GM19351 (cell line): ENCODE measurements around the gene COL4A5.

Source experiments
- ATAC-seq: cut with Tn5 transposase; IDR thresholded peaks from one replicate; pipeline ENCODE4 v1.9.1; 2021; ENCODE audit warnings: mild to moderate bottlenecking, moderate library complexity; ENCODE audit not compliant: unreplicated experiment

Gene COL4A5

GRCh38 chrX:108614616-108615015 is 175.0 kb downstream of the COL4A5 start:
- ATAC-seq, result no peak

DNA sequence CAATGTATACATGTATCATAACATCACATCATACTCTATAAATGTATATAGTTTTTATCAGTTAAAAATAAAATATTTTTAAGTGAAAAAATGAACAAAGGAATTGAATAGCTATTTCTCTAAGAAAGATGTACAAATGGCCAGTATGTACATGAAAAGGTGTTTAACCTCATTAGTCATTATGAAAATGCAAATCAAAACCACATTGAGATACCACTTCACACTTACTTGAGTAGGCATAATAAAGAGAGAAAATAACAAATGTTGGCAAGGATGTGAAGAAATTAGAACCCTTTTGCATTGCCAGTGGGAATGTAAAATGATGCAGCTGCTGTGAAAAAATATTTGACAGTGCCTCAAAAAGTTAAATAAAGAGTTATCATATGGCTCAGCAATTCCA is 201.2 kb downstream of the COL4A5 start:
- ATAC-seq, result peak; percentile 67

- ATAC-seq, result no peak
Measured at GRCh38 chrX:108641589-108642272, 202.1 kb downstream of the COL4A5 start.

- ATAC-seq, result no peak
Measured at GRCh38 chrX:108642273-108642628, 202.6 kb downstream of the COL4A5 start.

DNA sequence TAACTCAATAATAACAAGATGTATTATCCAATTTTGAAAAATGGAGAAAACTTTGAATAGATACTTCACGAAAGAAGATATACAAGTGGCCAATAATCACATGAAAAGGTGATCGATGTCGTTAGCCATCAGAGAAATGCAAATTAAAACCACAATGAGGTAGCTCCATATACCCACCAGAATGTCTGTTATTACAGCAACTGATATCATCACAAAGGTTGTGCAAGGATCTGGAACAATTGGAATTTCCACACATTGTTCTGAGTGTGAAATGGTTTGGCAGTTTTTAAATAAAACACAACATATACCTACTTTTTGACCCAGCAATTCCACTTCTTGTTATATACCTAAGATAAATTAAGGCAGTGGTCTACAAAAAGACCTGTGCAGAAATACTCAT is 225.1 kb downstream of the COL4A5 start:
- no peak for ATAC-seq

GRCh38 chrX:108666101-108666500 is 226.5 kb downstream of the COL4A5 start:
- peak; percentile 62 for ATAC-seq

GRCh38 chrX:108671526-108671925 is 231.9 kb downstream of the COL4A5 start:
- no peak for ATAC-seq

DNA sequence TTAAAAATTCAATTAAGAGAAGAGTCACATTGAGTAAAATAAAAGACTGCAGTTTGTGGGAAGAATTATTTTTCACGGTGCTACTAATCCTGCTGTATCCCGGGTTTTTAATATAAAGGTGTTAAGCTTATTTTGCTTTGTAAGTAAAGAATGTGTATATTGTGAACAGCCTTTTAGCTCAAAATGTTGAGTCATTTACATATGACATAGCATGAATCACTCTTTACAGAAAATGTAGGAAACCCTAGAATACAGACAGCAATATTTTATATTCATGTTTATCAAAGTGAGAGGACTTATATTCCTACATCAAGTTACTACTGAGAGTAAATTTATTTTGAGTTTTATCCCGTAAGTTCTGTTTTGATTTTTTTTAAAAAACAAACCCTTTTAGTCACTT is 257.1 kb downstream of the COL4A5 start:
- no peak for ATAC-seq

DNA sequence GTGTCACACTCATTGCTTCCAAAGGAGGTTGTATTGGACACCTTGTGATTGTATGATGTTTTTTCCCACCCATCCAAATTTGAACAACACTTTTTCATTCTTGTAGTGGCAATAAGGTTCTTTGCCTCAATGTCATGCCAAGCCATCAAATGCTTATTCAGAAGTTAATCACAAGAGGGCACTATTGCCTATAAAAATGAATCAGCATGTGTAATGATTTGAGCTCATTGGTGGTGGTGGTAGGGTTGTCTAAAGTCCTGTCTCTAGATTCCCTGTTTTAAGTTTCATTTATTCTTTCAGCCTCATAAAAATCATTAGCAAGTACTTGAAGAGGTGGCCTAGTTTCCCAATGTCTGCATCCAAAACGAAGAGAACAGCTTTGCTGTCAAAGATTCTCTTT is 259.7 kb downstream of the COL4A5 start:
- peak; percentile 84 for ATAC-seq

DNA sequence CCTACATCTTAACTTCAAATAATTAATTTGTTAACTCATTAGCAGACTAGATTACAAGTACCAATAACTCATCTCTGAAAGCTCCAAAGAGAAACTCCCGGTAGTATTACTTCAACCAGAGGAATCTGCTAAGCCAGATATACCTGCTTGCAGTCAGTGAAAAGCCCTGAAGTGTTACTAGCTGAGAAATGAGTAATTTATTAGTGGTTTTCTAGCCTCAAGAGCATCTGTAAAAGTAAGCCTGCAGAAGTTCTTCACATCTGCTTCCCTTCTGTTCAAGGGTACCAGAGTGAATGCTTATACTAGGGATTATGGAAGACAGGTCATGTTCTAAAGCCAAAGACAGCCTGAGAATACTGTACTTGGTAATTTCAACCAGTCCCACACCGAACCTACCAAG is 262.0 kb downstream of the COL4A5 start:
- no peak for ATAC-seq

DNA sequence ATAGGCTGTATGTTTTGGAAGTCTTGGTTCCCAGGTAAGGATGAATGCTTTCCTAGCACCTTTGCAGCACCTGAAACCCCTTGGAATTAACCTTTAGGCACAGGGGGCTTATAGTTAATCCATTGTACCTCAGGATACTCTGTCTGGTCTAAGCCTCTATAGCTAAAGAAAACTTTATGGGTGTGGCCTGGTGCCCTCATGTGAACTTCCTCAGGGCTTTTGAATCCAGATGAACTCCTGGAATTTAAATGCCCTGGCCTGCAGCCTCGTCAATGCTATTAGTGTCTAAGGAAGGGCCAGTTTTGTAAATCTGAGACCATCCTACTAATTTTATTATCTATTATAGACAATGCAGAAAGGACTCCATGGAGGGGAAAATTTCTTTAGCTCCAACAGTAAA is 262.9 kb downstream of the COL4A5 start:
- ATAC-seq, result no peak

GRCh38 chrX:108704839-108705238 is 265.2 kb downstream of the COL4A5 start:
- ATAC-seq, result no peak

- ATAC-seq, result no peak
Measured at GRCh38 chrX:108712886-108713285, 273.2 kb downstream of the COL4A5 start.

- no peak for ATAC-seq
Measured at GRCh38 chrX:108722561-108722960, 282.9 kb downstream of the COL4A5 start.

GRCh38 chrX:108726748-108727147 is 287.1 kb downstream of the COL4A5 start:
- no peak for ATAC-seq

GRCh38 chrX:108731153-108731552 is 291.5 kb downstream of the COL4A5 start:
- no peak for ATAC-seq

DNA sequence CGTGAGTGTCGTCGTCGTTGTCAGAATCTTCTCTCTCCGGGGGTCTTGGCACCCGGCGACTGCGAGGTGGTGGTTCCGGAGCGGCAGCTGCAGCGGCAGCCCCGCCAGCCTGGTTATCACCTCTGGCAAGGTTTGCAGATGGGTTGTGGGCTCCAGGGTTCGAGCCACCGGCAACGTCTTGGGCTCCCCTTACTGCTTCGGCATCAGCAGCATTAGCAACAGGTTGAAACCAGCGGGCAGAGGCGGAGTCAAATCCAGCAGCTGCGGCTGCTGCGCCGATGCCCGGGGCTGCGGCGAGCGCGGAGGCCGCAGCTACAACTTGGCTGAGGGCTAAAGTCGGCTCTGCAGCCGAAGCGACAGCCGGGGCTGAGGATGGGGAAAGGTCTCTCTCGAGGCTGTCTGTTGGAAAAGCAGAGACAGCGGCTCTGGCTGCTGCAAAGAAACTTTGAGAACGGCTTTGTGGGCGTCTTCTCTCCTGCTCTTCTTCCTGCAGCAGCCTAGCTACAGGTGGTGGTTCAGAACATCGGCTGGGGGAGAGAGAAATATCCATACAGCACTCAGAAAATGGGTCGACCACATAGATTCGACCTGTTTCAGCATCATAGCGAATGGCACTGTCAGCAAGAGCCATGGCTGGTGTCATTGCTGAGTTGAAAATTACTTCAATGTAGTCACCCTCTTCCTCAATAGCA is 293.1 kb downstream of the COL4A5 start:
- no peak for ATAC-seq

DNA sequence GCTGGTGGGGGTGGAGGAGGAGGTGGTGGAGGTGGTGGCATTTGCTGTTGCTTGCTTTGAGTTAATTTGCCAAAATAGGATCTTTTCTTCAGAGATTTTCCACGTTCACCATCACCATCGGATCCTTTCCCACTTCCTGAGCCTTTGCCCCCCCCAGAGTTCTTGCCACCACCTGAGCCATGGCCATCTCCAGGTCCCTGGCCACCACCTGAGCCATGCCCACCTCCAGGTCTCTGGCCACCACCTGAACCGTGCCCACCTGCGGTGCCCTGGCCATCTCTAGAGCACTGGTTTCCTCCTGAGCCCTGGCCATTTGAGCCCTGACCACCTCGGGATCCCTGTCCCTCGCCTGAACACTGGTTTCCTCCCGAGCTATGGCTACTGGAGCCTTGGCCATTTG is 294.8 kb downstream of the COL4A5 start:
- no peak for ATAC-seq

DNA sequence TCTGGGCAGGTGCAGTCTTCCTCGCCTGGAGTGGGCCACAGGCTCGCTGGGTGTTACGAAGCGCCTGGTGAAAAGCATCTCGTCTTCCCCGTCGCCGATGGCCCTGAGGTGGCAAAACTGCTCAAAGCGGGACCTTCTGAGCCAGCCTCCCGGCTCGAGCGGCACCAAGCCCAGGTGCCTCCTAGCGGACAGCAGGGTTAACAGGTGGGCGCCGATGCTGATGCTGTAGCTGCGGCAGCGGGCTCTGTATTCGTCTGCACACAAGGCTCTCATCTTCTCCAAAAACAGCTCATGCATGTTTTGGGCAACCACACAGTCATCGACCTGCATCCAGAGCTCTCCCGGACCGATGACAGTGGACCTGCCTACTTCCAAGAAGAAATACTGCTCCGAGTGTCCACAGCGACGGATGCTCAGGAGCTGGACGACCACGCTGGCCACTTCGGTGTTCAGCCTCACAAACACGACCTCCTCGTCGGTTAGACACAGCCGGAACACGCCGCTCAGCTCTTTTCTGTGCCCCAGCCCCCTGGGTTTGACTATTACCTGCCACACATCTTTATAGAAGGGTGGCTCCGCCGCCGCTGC is 295.5 kb downstream of the COL4A5 start:
- no peak for ATAC-seq

DNA sequence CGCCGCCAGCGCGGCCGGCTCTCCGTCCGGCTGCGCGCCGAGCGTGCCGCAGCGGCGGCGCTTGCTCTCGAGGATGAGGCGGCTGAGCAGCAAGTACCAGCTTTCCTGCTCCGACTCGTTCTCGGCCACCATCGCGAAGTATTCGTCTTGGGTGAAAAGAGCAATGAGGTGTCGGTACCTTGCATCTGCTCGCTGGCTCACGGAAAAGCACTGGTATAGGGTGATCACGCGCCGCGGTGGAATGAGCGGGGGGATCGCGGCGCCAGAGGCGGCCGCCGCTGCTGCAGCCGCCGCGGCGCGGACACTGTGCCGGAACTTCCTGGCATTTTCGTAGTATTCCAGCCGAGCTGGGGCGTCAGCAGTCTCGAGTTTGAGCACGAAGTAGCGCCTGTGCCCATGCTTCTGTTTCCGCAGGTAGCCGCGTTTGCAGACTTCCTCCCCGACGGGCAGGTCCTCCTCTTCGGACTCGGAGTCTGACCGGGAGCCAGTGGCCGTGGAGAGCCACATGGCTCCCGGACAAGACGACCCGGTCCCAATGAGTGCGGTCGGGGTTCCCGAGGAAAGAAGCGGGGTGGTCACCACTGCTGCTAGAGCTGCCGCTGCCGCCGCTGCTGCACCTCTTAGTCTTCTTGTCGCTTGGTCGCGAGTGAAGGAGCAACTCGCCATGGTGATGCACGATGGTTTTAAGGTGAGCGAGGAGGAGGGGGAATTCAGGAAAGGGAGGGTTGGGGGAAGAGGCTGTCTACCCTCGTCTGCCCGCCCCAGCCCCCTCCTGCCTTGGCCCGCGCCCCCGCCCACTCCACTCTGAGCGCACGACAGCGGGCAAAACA is 296.3 kb downstream of the COL4A5 start:
- no peak for ATAC-seq
